HepG2 (cell line): ENCODE measurements around the gene MRM1. TPM values are rescaled to one million over a fixed set of nuclear protein-coding genes. Genes with fewer than 3 reads are reported as not detected.

Experiments
- ATAC-seq: fragments of 200-7000 bp; cut with Tn5 transposase; 3 replicates; pipeline ENCODE4 v1.9.1; 2020; ENCODE audit warnings: mild to moderate bottlenecking, moderate library complexity
- BruUV-seq: library from RNA; stranded (reverse); fragments of 400-500 nt; replicated peaks from 2 replicates; lab custom pipeline; 2021; lab: Mats Ljungman, UMichigan
- CTCF ChIA-PET: fragments of 300-600 bp; formaldehyde crosslinking; extraction: SDS; loops from one replicate; lab custom pipeline; 2021; ENCODE audit warnings: low total read pairs, inconsistent platforms, low intra/inter-chr PET ratio; lab: Yijun Ruan, JAX
- POLR2A ChIA-PET: fragments of 350-600 bp; sonication (Branson Sonifier 250); formaldehyde crosslinking; loops from one replicate; lab custom pipeline; 2020; ENCODE audit warnings: antibody characterized with exemption, inconsistent platforms; lab: Yijun Ruan, JAX
- DNase-seq: peaks from one replicate; pipeline ENCODE4 v3.0.0-alpha.2; 2015; ENCODE audit warnings: low spot score
- FAIRE-seq: peaks from 3 replicates; lab custom pipeline; 2011; peaks lifted over from hg19 to GRCh38; lab: Jason Lieb, UNC
- H2AFZ ChIP-seq: one replicate; pipeline ENCODE4 v1.6.1; 2011; ENCODE audit warnings: low read length, inconsistent platforms
- H3K27ac ChIP-seq: fragments of 300-600 bp; 3 replicates; pipeline ENCODE4 v1.8.0; 2011; ENCODE audit warnings: mixed run types, mild to moderate bottlenecking, mixed read lengths, low read length, inconsistent platforms; ENCODE audit not compliant: insufficient read depth; ENCODE audit errors: extremely low read length
- H3K27me3 ChIP-seq, 2 experiments: fragments of 200-600 bp in 1 of 2; 2 replicates in 1 of 2; 3 replicates in 1 of 2; pipeline versions ENCODE4 v1.6.0 to v1.8.0; 2011; ENCODE audit warnings: low read length in 2 of 2, mild to moderate bottlenecking in 2 of 2, moderate library complexity in 2 of 2, inconsistent platforms in 1 of 2; ENCODE audit not compliant: insufficient read depth in 2 of 2, control insufficient read depth in 1 of 2
- H3K36me3 ChIP-seq, 2 experiments: fragments of 200-600 bp in 1 of 2; replicated peaks in 1 of 2; 2 replicates in 1 of 2; 3 replicates in 1 of 2; pipeline versions ENCODE4 v1.5.1 to v1.8.0; 2011; ENCODE audit warnings: low read length in 2 of 2, inconsistent platforms in 1 of 2; ENCODE audit not compliant: insufficient read depth in 2 of 2, control insufficient read depth in 1 of 2
- H3K4me1 ChIP-seq: 2 replicates; pipeline ENCODE4 v1.5.1; 2012; ENCODE audit warnings: low read length, inconsistent platforms; ENCODE audit not compliant: insufficient read depth
- H3K4me2 ChIP-seq: 2 replicates; pipeline ENCODE4 v1.6.0; 2011; ENCODE audit warnings: low read depth, low read length, inconsistent platforms
- H3K4me3 ChIP-seq, 3 experiments: fragments of 200-600 bp in 1 of 3; sonication (generic), shearing (Covaris generic) in 1 of 3; replicated peaks in 1 of 3; 2 replicates each; pipeline ENCODE4 v1.5.1; 2011 to 2016; ENCODE audit warnings: low read length in 3 of 3, inconsistent platforms in 2 of 3, low read depth in 2 of 3, mild to moderate bottlenecking in 2 of 3, control low read depth in 1 of 3, mixed read lengths in 1 of 3; ENCODE audit not compliant: insufficient read depth in 1 of 3
- H3K79me2 ChIP-seq: one replicate; pipeline ENCODE4 v1.6.1; 2011; ENCODE audit warnings: low read length, inconsistent platforms; ENCODE audit not compliant: insufficient read depth
- H3K9ac ChIP-seq: 2 replicates; pipeline ENCODE4 v1.6.0; 2011; ENCODE audit warnings: mild to moderate bottlenecking, low read depth, low read length, inconsistent platforms; ENCODE audit not compliant: insufficient read depth
- H3K9me3 ChIP-seq: 2 replicates; pipeline ENCODE4 v1.5.1; 2012; ENCODE audit warnings: mild to moderate bottlenecking, low read length
- H4K20me1 ChIP-seq: 2 replicates; pipeline ENCODE4 v1.6.0; 2011; ENCODE audit warnings: inconsistent platforms, mild to moderate bottlenecking, low read length, moderate library complexity; ENCODE audit not compliant: insufficient read depth
- ATM ChIP-seq: fragments of 450-650 bp; IDR thresholded peaks from 2 replicates; pipeline ENCODE4 v1.7.1; 2017; ENCODE audit warnings: mild to moderate bottlenecking, borderline replicate concordance
- FOXA3 ChIP-seq: IDR thresholded peaks from 2 replicates; pipeline ENCODE4 v1.6.1; 2016; ENCODE audit warnings: missing genetic modification reagents, missing compliant biosample characterization
- NR2F6 ChIP-seq, 2 experiments: IDR thresholded peaks; 2 replicates each; pipeline ENCODE4 v1.6.1; 2016; ENCODE audit warnings: antibody characterized with exemption in 1 of 2, mild to moderate bottlenecking in 1 of 2
- SUZ12 ChIP-seq: fragments of 150-350 bp; IDR thresholded peaks from 2 replicates; pipeline ENCODE4 v1.6.1; 2014; ENCODE audit warnings: low read depth, low read length
- ZFP82 ChIP-seq: sonication (generic); formaldehyde crosslinking; IDR thresholded peaks from 2 replicates; pipeline ENCODE4 v1.5.1; 2020; ENCODE audit warnings: mild to moderate bottlenecking, missing genetic modification reagents, borderline replicate concordance
- ZNF143 ChIP-seq: sonication (generic); formaldehyde crosslinking; IDR thresholded peaks from 2 replicates; pipeline ENCODE4 v1.4.0; 2020; ENCODE audit warnings: missing genetic modification reagents
- ZNF224 ChIP-seq: sonication (generic); formaldehyde crosslinking; IDR thresholded peaks from 2 replicates; pipeline ENCODE4 v1.5.0; 2020; ENCODE audit warnings: mild to moderate bottlenecking, missing genetic modification reagents
- ZNF253 ChIP-seq: sonication (generic); formaldehyde crosslinking; IDR thresholded peaks from 2 replicates; pipeline ENCODE4 v1.8.0; 2022; ENCODE audit warnings: mild to moderate bottlenecking, missing genetic modification reagents, borderline replicate concordance
- ZNF430 ChIP-seq: sonication (generic); formaldehyde crosslinking; IDR thresholded peaks from 2 replicates; pipeline ENCODE4 v1.9.0; 2021; ENCODE audit warnings: mild to moderate bottlenecking, missing genetic modification reagents
- ZNF496 ChIP-seq: sonication (generic); formaldehyde crosslinking; IDR thresholded peaks from 2 replicates; pipeline ENCODE4 v1.8.1; 2023; ENCODE audit warnings: mild to moderate bottlenecking, moderate library complexity, missing genetic modification reagents; ENCODE audit not compliant: insufficient replicate concordance
- ZNF530 ChIP-seq: sonication (generic); formaldehyde crosslinking; IDR thresholded peaks from 2 replicates; pipeline ENCODE4 v1.5.0; 2020; ENCODE audit warnings: low read depth, mild to moderate bottlenecking, missing genetic modification reagents
- ZNF557 ChIP-seq: sonication (generic); formaldehyde crosslinking; IDR thresholded peaks from 2 replicates; pipeline ENCODE4 v1.4.0; 2020; ENCODE audit warnings: missing genetic modification reagents
- ZNF773 ChIP-seq: sonication (generic); formaldehyde crosslinking; IDR thresholded peaks from 2 replicates; pipeline ENCODE4 v1.4.0; 2020; ENCODE audit warnings: missing genetic modification reagents, borderline replicate concordance
- ZNF891 ChIP-seq: sonication (generic); formaldehyde crosslinking; IDR thresholded peaks from 2 replicates; pipeline ENCODE4 v1.5.0; 2020; ENCODE audit warnings: mild to moderate bottlenecking, missing genetic modification reagents
- WGBS: methylation state at CpG from one replicate; pipeline ENCODE4 v1.1.6; 2017; ENCODE audit warnings: low lambda C conversion rate; 5-methylcytosine and 5-hydroxymethylcytosine counted together
- in situ Hi-C: cut with HindIII; loops from 2 replicates; pipeline ENCODE4 v1.10.0; 2017; ENCODE audit warnings: low pct_unique_long_range_greater_than_20kb; ENCODE audit not compliant: extremely low pct_ligation_motif_present
- intact Hi-C: fragments of 100-400 bp; cut with micrococcal nuclease; formaldehyde crosslinking; loops from one replicate; pipeline ENCODE4 v1.10.0; 2022; ENCODE audit not compliant: unreplicated experiment
- polyA plus RNA-seq, 8 experiments: library from polyadenylated mRNA; depleted of rRNA in 3 of 8; stranded (reverse) in 7 of 8; unstranded in 1 of 8; fragments of >200 nt; fragmentation: Illumina TruSeq in 4 of 8; extraction: Trizol in 4 of 8; gene quantifications; 2 replicates each; pipeline versions ENCODE4 v1.2.1 to v1.2.3, GENCODE V29; 2011 to 2016; ENCODE audit warnings: low read depth in 4 of 8, missing spikeins in 1 of 8, mixed read lengths in 1 of 8; ENCODE audit not compliant: insufficient read depth in 1 of 8
- total RNA-seq, 5 experiments: library from RNA; depleted of rRNA; stranded (reverse); fragments of >200 nt; fragmentation: Illumina TruSeq; extraction: Trizol; gene quantifications; 2 replicates each; pipeline ENCODE4 v1.2.3, GENCODE V29; 2016; ENCODE audit warnings: low read depth in 1 of 5
- TF ChIP-seq, protein P1 (sequence below): sonication (generic); formaldehyde crosslinking; IDR thresholded peaks from 2 replicates; pipeline ENCODE4 v1.5.0; 2020; ENCODE audit warnings: missing genetic modification reagents

MRM1 gene
- total and polyA plus RNA-seq, 2 of the 13 experiments (the other 11 are each of a cell fraction or from before 2014, with no cell fraction given), result 4.1 to 11.3 TPM

DNA sequence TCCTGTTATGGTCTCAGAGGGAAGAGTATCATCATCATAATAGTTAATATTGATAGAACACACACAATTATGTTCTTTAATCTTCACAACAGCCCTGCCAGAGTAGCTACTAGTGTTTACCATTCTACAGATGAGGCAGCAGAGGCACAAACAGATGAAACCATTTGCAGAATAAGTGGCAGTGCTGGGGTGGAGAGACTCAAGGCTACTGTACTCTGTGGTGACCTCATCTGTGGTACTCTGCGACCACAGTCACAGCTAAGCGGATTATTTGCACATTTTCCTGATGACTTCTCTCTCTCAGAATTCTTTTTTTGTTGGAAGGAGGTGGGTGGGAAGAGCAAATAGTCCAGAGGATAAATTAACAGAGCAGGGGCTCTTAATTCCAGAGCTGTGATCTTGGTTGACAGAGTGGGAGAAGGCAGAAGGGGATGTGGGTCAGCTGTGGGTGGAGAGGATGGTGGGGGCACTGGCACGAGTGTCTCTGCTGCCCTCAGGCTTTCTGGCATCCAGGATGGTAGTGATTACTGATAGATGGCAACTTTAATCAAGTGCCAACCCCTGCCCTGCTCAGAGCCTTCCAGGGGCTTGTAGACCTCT is 41.8 kb downstream of the MRM1 start:
- POLR2A ChIA-PET, result no interaction called here
- no peak for TF ChIP-seq SUZ12
- no TSS peak for BruUV-seq
- CTCF ChIA-PET, result no interaction called here
- no peak for FAIRE-seq
- no peak overlapping the region for H3K4me3 ChIP-seq
- in situ Hi-C loops (no loop called here), intact Hi-C loops (no loop called here)
- no peak overlapping the region for H3K27ac ChIP-seq
- DNase-seq, result no peak
- 23% methylated on average over 3 of the region's 3 CpGs for WGBS
- H2AFZ ChIP-seq, result no peak overlapping the region
- peaks cover 15 to 67% of the 10 kb centered on the region in 2 experiments for H3K27me3 ChIP-seq
- H3K36me3 ChIP-seq, result no peaks in the 10 kb centered on the region
- ATAC-seq, result no peak
- H3K79me2 ChIP-seq, result no peaks in the 10 kb centered on the region
- peaks cover 4% of the 10 kb centered on the region; the same call in 1 of the 2 replicates for H4K20me1 ChIP-seq
- no peaks in the 10 kb centered on the region for H3K4me1 ChIP-seq
- H3K9me3 ChIP-seq, result no peaks in the 10 kb centered on the region
- H3K9ac ChIP-seq, result no peak overlapping the region
- H3K4me2 ChIP-seq, result no peak overlapping the region

DNA sequence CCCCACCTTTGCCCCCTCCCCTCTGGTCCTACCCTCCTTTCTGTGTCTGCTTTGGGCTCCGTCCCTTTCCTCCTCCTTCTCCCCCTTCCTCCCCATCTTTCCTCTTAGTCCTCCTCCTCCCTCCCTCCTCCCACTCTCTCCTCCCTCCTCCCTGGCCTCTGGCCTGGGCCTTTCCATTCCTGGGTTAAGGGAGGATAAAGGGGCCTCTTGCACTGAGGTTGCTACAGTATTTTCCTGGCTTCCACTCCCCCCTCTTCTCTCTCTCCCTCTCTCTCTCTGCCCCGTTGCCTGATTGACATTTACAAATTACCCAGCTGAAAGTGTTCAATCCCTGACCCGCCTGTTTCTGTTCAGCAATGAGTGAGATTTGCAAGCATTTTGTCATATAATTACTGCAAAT is 44.0 kb downstream of the MRM1 start:
- H3K27me3 ChIP-seq, result peaks cover 12 to 61% of the 10 kb centered on the region in 2 experiments
- no peak for DNase-seq
- TF ChIP-seq ZNF496, result no peak
- TF ChIP-seq ZFP82 (CRISPR knock-in tag), result no peak
- TF ChIP-seq ZNF143 (CRISPR knock-in tag), result no peak
- no peak for TF ChIP-seq ZNF773 (CRISPR knock-in tag)
- no peak for TF ChIP-seq ATM
- TF ChIP-seq, protein P1, sequence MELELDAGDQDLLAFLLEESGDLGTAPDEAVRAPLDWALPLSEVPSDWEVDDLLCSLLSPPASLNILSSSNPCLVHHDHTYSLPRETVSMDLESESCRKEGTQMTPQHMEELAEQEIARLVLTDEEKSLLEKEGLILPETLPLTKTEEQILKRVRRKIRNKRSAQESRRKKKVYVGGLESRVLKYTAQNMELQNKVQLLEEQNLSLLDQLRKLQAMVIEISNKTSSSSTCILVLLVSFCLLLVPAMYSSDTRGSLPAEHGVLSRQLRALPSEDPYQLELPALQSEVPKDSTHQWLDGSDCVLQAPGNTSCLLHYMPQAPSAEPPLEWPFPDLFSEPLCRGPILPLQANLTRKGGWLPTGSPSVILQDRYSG (CRISPR knock-in tag), result no peak
- no peak for TF ChIP-seq ZNF530 (CRISPR knock-in tag)
- no peak for TF ChIP-seq ZNF430
- no peak for TF ChIP-seq ZNF891 (CRISPR knock-in tag)
- TF ChIP-seq ZNF224 (CRISPR knock-in tag), result no peak
- TF ChIP-seq NR2F6 (IDR thresholded peaks at IDR 0.05), result no peak
- TF ChIP-seq NR2F6 (CRISPR knock-in tag; IDR thresholded peaks at IDR 0.05), result no peak
- no peak for TF ChIP-seq ZNF557 (CRISPR knock-in tag)
- no peak for TF ChIP-seq FOXA3
- TF ChIP-seq ZNF253 (CRISPR knock-in tag), result no peak
- H3K4me3 ChIP-seq, result no peak overlapping the region
- no TSS peak for BruUV-seq
- WGBS, result 18% methylated on average over 3 of the region's 3 CpGs
- ATAC-seq, result no peak
- no peak overlapping the region for H3K9ac ChIP-seq
- no peak overlapping the region for H2AFZ ChIP-seq
- no peaks in the 10 kb centered on the region for H3K36me3 ChIP-seq
- FAIRE-seq, result no peak
- H4K20me1 ChIP-seq, result peaks cover 4% of the 10 kb centered on the region; the same call in 1 of the 2 replicates
- H3K27ac ChIP-seq, result no peak overlapping the region
- no peaks in the 10 kb centered on the region for H3K4me1 ChIP-seq
- H3K9me3 ChIP-seq, result no peaks in the 10 kb centered on the region
- in situ Hi-C loops (no loop called here), intact Hi-C loops (no loop called here)
- no peaks in the 10 kb centered on the region for H3K79me2 ChIP-seq
- ChIA-PET CTCF (no interaction called here), POLR2A (no interaction called here)
- no peak overlapping the region for H3K4me2 ChIP-seq
